ENCODE results near the gene CEBPZ.

Gene CEBPZ

DNA sequence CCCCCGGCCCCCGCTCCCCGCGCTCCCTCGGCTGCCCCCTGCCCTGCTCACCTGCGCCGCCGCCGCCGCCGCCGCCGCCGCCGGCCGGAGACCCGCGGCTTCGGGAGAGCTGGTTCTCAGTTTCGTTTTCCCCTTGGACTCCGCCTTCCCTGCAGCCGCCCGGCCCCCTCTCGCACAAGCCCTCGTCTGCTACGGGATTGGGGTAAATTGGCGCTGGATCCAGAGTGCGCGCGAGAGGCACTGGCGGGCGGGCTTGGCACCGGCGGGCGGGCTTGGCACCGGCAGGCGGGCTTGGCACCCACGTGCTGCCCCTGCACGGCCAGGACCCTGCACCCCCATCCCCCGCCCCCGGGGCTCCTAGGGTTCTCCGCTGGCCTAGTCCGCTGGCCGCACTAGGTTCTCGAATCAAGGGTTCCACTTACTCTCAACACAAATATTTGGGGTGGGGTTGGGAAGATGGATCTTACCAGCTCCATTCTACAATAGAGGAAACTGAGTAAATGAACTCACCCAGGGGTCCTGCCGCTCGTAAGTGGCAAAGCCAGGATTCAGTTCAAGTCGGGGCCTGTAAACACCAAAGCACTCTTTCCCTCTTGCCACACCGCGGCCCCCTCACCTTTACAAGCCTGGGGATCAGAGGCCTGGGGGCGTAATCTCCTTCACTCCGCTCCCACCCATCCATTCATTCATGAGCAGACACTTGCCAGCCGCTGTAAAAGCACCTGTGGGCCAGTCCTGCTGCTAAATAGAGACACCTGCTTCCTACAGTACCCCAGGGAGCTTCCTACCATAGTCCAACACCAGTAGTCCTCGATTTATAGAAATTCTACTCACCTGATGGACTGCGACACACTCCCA, 74.3 kb downstream of the CEBPZ start, which contains the start of gene EIF2AK2:
EIF2AK2 (minus strand) TSS at position 124 of the 858 bp plus-strand sequence. CDS start 9,174 bp downstream, outside the sequence.
- TF ChIP-seq, protein P1, sequence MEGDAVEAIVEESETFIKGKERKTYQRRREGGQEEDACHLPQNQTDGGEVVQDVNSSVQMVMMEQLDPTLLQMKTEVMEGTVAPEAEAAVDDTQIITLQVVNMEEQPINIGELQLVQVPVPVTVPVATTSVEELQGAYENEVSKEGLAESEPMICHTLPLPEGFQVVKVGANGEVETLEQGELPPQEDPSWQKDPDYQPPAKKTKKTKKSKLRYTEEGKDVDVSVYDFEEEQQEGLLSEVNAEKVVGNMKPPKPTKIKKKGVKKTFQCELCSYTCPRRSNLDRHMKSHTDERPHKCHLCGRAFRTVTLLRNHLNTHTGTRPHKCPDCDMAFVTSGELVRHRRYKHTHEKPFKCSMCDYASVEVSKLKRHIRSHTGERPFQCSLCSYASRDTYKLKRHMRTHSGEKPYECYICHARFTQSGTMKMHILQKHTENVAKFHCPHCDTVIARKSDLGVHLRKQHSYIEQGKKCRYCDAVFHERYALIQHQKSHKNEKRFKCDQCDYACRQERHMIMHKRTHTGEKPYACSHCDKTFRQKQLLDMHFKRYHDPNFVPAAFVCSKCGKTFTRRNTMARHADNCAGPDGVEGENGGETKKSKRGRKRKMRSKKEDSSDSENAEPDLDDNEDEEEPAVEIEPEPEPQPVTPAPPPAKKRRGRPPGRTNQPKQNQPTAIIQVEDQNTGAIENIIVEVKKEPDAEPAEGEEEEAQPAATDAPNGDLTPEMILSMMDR (IDR thresholded peaks at IDR 0.05) = no peak

DNA sequence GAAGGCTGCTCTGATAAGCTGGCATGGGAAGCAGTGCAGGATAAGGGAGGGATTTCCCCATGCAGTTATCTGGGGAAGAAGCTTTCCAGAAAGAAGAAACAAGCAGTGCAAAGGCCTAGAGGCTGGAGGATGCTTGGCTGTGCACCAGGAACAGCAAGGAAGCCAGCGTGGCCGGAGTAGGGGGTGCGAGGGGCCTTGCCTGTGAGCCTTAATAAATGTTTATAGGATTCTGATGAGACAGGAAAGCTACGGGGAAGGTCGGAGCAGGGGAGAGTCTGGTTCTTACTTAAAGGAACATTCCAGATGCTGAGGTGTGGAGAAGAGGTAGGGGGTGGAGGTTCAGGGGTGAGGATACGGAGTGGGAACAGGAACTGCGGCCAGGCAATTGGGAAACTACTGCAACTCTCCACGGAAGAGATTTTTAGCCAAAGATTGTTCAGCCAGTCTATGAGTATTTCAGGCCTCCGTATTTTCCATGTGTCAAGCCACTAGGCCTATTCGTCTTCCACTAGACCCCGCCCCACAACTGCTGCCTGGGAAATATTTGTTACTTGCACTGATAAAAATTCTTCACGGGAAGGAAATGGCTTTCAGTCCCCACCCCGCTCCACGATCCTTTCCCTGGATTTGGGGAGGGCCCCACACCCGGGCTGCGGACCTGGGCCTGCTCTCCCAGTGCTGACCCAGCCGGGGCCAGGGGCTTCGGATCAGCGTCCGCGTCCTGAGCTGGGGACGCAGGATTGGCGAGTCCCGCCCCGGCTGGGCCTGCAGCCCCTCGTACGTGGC, 75.1 kb downstream of the CEBPZ start:
- peak overlapping the region; percentile 79 to 88 for H3K27ac ChIP-seq
- H3K4me3 ChIP-seq = peak overlapping the region; percentile 81
- DNase-seq (ENCODE audit: low spot score) = peak; percentile 79
- TF ChIP-seq, protein P1 (IDR thresholded peaks at IDR 0.05) = no peak

More for the DNA sequence above, 74.3 kb downstream of the CEBPZ start, which contains the start of gene EIF2AK2:
- Histone ChIP-seq H3K27ac (peak within 1 kb of the TSS; percentile 79 to 88), H3K4me3 (peak within 1 kb of the TSS; percentile 81)
- peak; percentile 90 for DNase-seq (ENCODE audit: low spot score)

DNA sequence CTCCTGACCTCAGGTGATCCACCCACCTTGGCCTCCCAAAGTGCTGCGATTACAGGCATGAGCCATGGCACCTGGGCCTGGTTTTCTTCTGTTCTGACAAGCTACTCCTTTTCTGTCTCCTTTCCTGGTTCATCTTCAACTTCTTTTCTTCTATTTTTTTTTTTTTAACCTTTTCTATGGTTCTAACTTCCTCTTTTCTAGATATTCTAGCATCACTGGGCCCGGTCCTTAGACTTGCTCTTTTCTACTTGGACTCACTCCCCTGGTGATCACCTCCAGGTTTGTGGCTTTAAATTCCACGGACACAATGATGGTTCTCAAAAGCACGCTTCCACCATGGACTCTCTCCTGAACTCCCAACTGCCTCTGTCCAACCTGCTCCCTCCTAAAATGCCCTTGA, 76.6 kb downstream of the CEBPZ start:
- TF ChIP-seq, protein P1 (IDR thresholded peaks at IDR 0.05) = no peak
- Histone ChIP-seq H3K27ac (no peak overlapping the region), H3K4me3 (no peak overlapping the region)
- no peak for DNase-seq (ENCODE audit: low spot score)

DNA sequence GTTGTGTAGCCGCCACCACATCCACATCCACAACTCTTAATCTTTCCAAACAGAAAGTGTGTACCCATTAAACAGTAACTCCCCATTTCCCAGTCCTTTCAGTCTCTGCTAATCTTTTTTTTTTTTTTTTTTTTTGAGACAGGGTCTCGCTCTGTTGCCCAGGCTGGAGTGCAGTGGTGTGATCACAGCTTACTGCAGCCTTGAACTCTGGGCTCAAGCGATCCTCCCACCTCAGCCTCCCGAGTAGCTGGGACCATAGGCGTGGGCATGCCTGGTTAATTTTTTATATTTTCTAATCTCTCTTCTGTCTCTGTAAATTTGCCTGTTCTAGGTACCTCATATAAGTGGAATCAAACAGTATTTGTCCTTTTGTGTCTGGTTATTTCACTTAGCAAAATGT, 78.2 kb downstream of the CEBPZ start:
- H3K27ac ChIP-seq = no peak overlapping the region
- DNase-seq (ENCODE audit: low spot score) = no peak
- TF ChIP-seq, protein P1 (IDR thresholded peaks at IDR 0.05) = no peak
- no peak overlapping the region for H3K4me3 ChIP-seq

Measured in coronary artery (tissue), 2 donors.